Gastroesophageal sphincter (tissue), 3 donors: ENCODE measurements around the gene GSDMA.

Experiments used
- EP300 ChIP-seq: sonication (generic); formaldehyde crosslinking; IDR thresholded peaks from one replicate; pipeline ENCODE4 v1.6.1; 2017; ENCODE audit warnings: antibody characterized with exemption, mild to moderate bottlenecking
- POLR2A ChIP-seq, 2 donors: fragments of 450-650 bp; IDR thresholded peaks; one replicate each; pipeline ENCODE4 v1.6.1; 2017; ENCODE audit warnings: antibody characterized with exemption in 2 of 2, mild to moderate bottlenecking in 2 of 2, moderate library complexity in 1 of 2
- POLR2AphosphoS5 ChIP-seq: sonication (generic); formaldehyde crosslinking; IDR thresholded peaks from one replicate; pipeline ENCODE4 v1.6.1; 2017; ENCODE audit warnings: antibody characterized with exemption
- TF ChIP-seq, protein P1 (sequence below), 4 experiments: fragments of 200-600 bp in 2 of 4; fragments of 450-650 bp in 2 of 4; sonication (generic) in 1 of 4; IDR thresholded peaks; one replicate each; pipeline ENCODE4 v1.5.1; 2017 to 2019; ENCODE audit warnings: antibody characterized with exemption in 4 of 4, mild to moderate bottlenecking in 2 of 4, moderate library complexity in 2 of 4

DNA sequence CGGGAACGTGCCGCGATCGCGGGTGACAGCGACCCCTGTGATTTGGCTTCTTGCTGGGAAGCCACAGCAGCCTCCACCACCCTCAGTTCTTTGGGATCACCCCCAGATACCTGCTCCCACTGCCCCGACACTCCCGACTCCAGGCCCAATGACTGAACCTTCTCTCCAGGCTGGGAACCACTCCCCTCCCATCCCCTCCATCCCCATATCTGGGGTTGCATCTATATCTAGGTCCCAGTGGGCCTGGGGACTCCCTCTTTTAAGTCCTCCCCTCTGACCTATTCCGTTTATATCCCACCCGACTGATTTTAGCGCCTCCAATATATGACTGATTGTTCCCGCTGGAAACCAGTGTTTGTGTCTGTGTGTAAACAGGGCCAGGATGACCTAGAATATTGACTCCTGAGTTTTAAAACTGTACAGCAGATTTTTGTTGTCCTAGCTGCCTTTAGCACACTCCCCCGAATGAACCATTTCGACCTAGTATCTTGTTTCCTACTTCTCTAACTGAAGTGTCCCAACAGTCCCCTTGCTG lies 18.5 kb downstream of the GSDMA start:
- TF ChIP-seq EP300 (no peak), POLR2AphosphoS5 (no peak), POLR2A (IDR thresholded peaks at IDR 0.05) (no peak)
- TF ChIP-seq, protein P1, sequence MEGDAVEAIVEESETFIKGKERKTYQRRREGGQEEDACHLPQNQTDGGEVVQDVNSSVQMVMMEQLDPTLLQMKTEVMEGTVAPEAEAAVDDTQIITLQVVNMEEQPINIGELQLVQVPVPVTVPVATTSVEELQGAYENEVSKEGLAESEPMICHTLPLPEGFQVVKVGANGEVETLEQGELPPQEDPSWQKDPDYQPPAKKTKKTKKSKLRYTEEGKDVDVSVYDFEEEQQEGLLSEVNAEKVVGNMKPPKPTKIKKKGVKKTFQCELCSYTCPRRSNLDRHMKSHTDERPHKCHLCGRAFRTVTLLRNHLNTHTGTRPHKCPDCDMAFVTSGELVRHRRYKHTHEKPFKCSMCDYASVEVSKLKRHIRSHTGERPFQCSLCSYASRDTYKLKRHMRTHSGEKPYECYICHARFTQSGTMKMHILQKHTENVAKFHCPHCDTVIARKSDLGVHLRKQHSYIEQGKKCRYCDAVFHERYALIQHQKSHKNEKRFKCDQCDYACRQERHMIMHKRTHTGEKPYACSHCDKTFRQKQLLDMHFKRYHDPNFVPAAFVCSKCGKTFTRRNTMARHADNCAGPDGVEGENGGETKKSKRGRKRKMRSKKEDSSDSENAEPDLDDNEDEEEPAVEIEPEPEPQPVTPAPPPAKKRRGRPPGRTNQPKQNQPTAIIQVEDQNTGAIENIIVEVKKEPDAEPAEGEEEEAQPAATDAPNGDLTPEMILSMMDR (IDR thresholded peaks at IDR 0.05): no peak
